Brain microvascular endothelial cell (primary cell): ENCODE data around the gene TBX6.

Experiments
- DNase-seq: peaks from one replicate; pipeline ENCODE4 v3.0.0-alpha.2; 2020
- H3K27ac ChIP-seq: fragments of 250-450 bp; sonication (Bioruptor Pico); 2 replicates; pipeline ENCODE4 v1.5.1; 2020; ENCODE audit warnings: mild to moderate bottlenecking, moderate library complexity
- H3K27me3 ChIP-seq: fragments of 250-450 bp; sonication (Bioruptor Pico); replicated peaks from 2 replicates; pipeline ENCODE4 v1.5.1; 2020; ENCODE audit warnings: mild to moderate bottlenecking
- H3K36me3 ChIP-seq: fragments of 250-450 bp; sonication (Bioruptor Pico); replicated peaks from 2 replicates; pipeline ENCODE4 v1.5.1; 2020; ENCODE audit warnings: mild to moderate bottlenecking
- H3K4me3 ChIP-seq: 2 replicates; pipeline ENCODE4 v1.5.1; 2011; ENCODE audit warnings: low read depth, mild to moderate bottlenecking, control low read depth, low read length, moderate library complexity
- CTCF ChIP-seq: IDR thresholded peaks from 2 replicates; pipeline ENCODE4 v1.5.1; 2011; ENCODE audit warnings: low read depth, mild to moderate bottlenecking, moderate library complexity, low read length, control low read depth, inconsistent platforms; ENCODE audit errors: missing control alignments
- in situ Hi-C: cut with HindIII; loops from 2 replicates; pipeline ENCODE4 v1.10.0; 2017; ENCODE audit warnings: low sequenced_read_pairs, low pct_ligation_motif_present

Gene TBX6

GRCh38 chr16:30069611-30070462 lies 21.9 kb downstream of the TBX6 start:
- no peaks in the 10 kb centered on the region for H3K27me3 ChIP-seq
- in situ Hi-C loops = no loop called here
- DNase-seq = no peak
- peak overlapping the region; percentile 15 for H3K4me3 ChIP-seq
- no peak overlapping the region for H3K27ac ChIP-seq
- H3K36me3 ChIP-seq = peaks cover 70% of the 10 kb centered on the region
- TF ChIP-seq CTCF = no peak

GRCh38 chr16:30068750-30069610 lies 22.7 kb downstream of the TBX6 start:
- in situ Hi-C loops = no loop called here
- no peaks in the 10 kb centered on the region for H3K27me3 ChIP-seq
- peak overlapping the region; percentile 5 for H3K4me3 ChIP-seq
- H3K36me3 ChIP-seq = peaks cover 69% of the 10 kb centered on the region
- H3K27ac ChIP-seq = no peak overlapping the region
- no peak for DNase-seq
- TF ChIP-seq CTCF = peak; percentile 75

GRCh38 chr16:30068333-30068732 lies 23.4 kb downstream of the TBX6 start:
- no peak for DNase-seq
- no peak overlapping the region for H3K27ac ChIP-seq
- peaks cover 63% of the 10 kb centered on the region for H3K36me3 ChIP-seq
- in situ Hi-C loops = no loop called here
- no peaks in the 10 kb centered on the region for H3K27me3 ChIP-seq
- peak overlapping the region; percentile 1 for H3K4me3 ChIP-seq
- no peak for TF ChIP-seq CTCF

GRCh38 chr16:30067584-30067916 lies 24.2 kb downstream of the TBX6 start:
- TF ChIP-seq CTCF = no peak
- in situ Hi-C loops = no loop called here
- Histone ChIP-seq H3K36me3 (peaks cover 57% of the 10 kb centered on the region), H3K27ac (no peak overlapping the region), H3K27me3 (no peaks in the 10 kb centered on the region), H3K4me3 (peak overlapping the region; percentile 100)
- DNase-seq = no peak

GRCh38 chr16:30066761-30067583 lies 24.8 kb downstream of the TBX6 start:
- peak overlapping the region; percentile 95 for H3K27ac ChIP-seq
- DNase-seq = no peak
- in situ Hi-C loops = no loop called here
- no peak for TF ChIP-seq CTCF
- H3K27me3 ChIP-seq = no peaks in the 10 kb centered on the region
- H3K36me3 ChIP-seq = peaks cover 51% of the 10 kb centered on the region
- peak overlapping the region; percentile 100 for H3K4me3 ChIP-seq
